HG02870 (cell line): ENCODE data around the gene MED12.
"Not testable (repeated sequence)": the region's sequence is repeated elsewhere in the genome, so short reads cannot be mapped to it uniquely, and the experiment has no call there.

ENCODE experiments used
- ATAC-seq: cut with Tn5 transposase; IDR thresholded peaks from one replicate; pipeline ENCODE4 v1.9.1; 2021; ENCODE audit warnings: mild to moderate bottlenecking, moderate library complexity; ENCODE audit not compliant: unreplicated experiment

MED12 gene

GRCh38 chrX:71160475-71160874 is 42.1 kb downstream of the MED12 start:
- ATAC-seq = no peak

GRCh38 chrX:71162981-71163380 is 44.6 kb downstream of the MED12 start:
- ATAC-seq = no peak

- no peak for ATAC-seq
These were observed 45.7 kb downstream of the MED12 start for GRCh38 chrX:71164071-71164470.

- ATAC-seq = no peak
These were observed 48.1 kb downstream of the MED12 start for GRCh38 chrX:71166461-71166860.

GRCh38 chrX:71167031-71167781 is 48.8 kb downstream of the MED12 start:
- ATAC-seq = no peak

GRCh38 chrX:71168134-71168533 is 49.7 kb downstream of the MED12 start:
- no peak for ATAC-seq

- ATAC-seq = no peak
These were observed 51.2 kb downstream of the MED12 start for GRCh38 chrX:71169586-71169985.

GRCh38 chrX:71170660-71171059 is 52.3 kb downstream of the MED12 start:
- ATAC-seq = no peak

GRCh38 chrX:71171110-71171801 is 52.9 kb downstream of the MED12 start:
- no peak for ATAC-seq

- ATAC-seq = no peak
These were observed 55.0 kb downstream of the MED12 start for GRCh38 chrX:71173440-71173839.

GRCh38 chrX:71174795-71175194 is 56.4 kb downstream of the MED12 start:
- ATAC-seq = no peak

- no peak for ATAC-seq
These were observed 57.1 kb downstream of the MED12 start for GRCh38 chrX:71175531-71175930.

GRCh38 chrX:71177327-71177726 is 58.9 kb downstream of the MED12 start:
- ATAC-seq = no peak

- ATAC-seq = no peak
These were observed 60.5 kb downstream of the MED12 start for GRCh38 chrX:71178908-71179307.

GRCh38 chrX:71180579-71181265 is 62.3 kb downstream of the MED12 start:
- not testable (repeated sequence) for ATAC-seq

- peak; percentile 38 for ATAC-seq
These were observed 63.1 kb downstream of the MED12 start for GRCh38 chrX:71181558-71181909.

- peak; percentile 75 for ATAC-seq
These were observed 63.8 kb downstream of the MED12 start for GRCh38 chrX:71181910-71182799.

GRCh38 chrX:71182871-71183270 is 64.5 kb downstream of the MED12 start:
- ATAC-seq = no peak

- ATAC-seq = no peak
These were observed 64.9 kb downstream of the MED12 start for GRCh38 chrX:71183341-71183740.

- ATAC-seq = no peak
These were observed 65.7 kb downstream of the MED12 start for GRCh38 chrX:71184092-71184491.
